ENCODE results near the gene SH3RF1. TPM values are rescaled to one million over a fixed set of nuclear protein-coding genes. Genes with fewer than 3 reads are reported as not detected.
"Not testable (repeated sequence)": the region's sequence is repeated elsewhere in the genome, so short reads cannot be mapped to it uniquely, and the experiment has no call there.

The SH3RF1 gene
- total RNA-seq, 1 experiment from 2014 or later, result 16.6 TPM

- TF ChIP-seq AR (CRISPR knock-in tag; IDR thresholded peaks at IDR 0.05) (no peak), ZNF671 (CRISPR knock-in tag; IDR thresholded peaks at IDR 0.05) (no peak)
- TF ChIP-seq, protein P1, sequence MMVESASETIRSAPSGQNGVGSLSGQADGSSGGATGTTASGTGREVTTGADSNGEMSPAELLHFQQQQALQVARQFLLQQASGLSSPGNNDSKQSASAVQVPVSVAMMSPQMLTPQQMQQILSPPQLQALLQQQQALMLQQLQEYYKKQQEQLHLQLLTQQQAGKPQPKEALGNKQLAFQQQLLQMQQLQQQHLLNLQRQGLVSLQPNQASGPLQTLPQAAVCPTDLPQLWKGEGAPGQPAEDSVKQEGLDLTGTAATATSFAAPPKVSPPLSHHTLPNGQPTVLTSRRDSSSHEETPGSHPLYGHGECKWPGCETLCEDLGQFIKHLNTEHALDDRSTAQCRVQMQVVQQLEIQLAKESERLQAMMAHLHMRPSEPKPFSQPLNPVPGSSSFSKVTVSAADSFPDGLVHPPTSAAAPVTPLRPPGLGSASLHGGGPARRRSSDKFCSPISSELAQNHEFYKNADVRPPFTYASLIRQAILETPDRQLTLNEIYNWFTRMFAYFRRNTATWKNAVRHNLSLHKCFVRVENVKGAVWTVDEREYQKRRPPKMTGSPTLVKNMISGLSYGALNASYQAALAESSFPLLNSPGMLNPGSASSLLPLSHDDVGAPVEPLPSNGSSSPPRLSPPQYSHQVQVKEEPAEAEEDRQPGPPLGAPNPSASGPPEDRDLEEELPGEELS (CRISPR knock-in tag; IDR thresholded peaks at IDR 0.05), result no peak
- TF ChIP-seq, protein P2, sequence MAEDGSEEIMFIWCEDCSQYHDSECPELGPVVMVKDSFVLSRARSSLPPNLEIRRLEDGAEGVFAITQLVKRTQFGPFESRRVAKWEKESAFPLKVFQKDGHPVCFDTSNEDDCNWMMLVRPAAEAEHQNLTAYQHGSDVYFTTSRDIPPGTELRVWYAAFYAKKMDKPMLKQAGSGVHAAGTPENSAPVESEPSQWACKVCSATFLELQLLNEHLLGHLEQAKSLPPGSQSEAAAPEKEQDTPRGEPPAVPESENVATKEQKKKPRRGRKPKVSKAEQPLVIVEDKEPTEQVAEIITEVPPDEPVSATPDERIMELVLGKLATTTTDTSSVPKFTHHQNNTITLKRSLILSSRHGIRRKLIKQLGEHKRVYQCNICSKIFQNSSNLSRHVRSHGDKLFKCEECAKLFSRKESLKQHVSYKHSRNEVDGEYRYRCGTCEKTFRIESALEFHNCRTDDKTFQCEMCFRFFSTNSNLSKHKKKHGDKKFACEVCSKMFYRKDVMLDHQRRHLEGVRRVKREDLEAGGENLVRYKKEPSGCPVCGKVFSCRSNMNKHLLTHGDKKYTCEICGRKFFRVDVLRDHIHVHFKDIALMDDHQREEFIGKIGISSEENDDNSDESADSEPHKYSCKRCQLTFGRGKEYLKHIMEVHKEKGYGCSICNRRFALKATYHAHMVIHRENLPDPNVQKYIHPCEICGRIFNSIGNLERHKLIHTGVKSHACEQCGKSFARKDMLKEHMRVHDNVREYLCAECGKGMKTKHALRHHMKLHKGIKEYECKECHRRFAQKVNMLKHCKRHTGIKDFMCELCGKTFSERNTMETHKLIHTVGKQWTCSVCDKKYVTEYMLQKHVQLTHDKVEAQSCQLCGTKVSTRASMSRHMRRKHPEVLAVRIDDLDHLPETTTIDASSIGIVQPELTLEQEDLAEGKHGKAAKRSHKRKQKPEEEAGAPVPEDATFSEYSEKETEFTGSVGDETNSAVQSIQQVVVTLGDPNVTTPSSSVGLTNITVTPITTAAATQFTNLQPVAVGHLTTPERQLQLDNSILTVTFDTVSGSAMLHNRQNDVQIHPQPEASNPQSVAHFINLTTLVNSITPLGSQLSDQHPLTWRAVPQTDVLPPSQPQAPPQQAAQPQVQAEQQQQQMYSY (CRISPR knock-in tag; IDR thresholded peaks at IDR 0.05), result no peak
Observed at GRCh38 chr4:169179609-169180521, 90.9 kb downstream of the SH3RF1 start (continued).

- POLR2A ChIA-PET, result interaction anchor here (0.7 kb wide), 1 partner anchor 43 kb away, joined by 3 read pairs; no protein-coding TSS in a partner anchor
- H3K27ac Mint-ChIP-seq, CTCF ChIA-PET: not testable (repeated sequence)
Observed at GRCh38 chr4:169178092-169178491, 92.7 kb downstream of the SH3RF1 start.

GRCh38 chr4:169175476-169175875, 95.3 kb downstream of the SH3RF1 start:
- no peaks in the 10 kb centered on the region for H3K27me3 Mint-ChIP-seq (ENCODE audit: low read depth)
- H3K9me3 Mint-ChIP-seq, result no peaks in the 10 kb centered on the region
- no peak overlapping the region for H3K27ac Mint-ChIP-seq
- no peaks in the 10 kb centered on the region for H3K36me3 Mint-ChIP-seq
- ATAC-seq, result no peak
- ChIA-PET CTCF (no interaction called here), POLR2A (no interaction called here)
- DNase-seq (ENCODE audit: low spot score), result no peak
- peaks cover 28% of the 10 kb centered on the region for H3K4me1 Mint-ChIP-seq
- H3K4me3 Mint-ChIP-seq, result no peak overlapping the region
- TF ChIP-seq, protein P1 (CRISPR knock-in tag; IDR thresholded peaks at IDR 0.05), result no peak
- TF ChIP-seq TCF7 (CRISPR knock-in tag; IDR thresholded peaks at IDR 0.05; ENCODE audit: low read depth) (no peak), ZNF425 (CRISPR knock-in tag; conservative IDR thresholded peaks at IDR 0.05) (no peak), ZNF281 (CRISPR knock-in tag; IDR thresholded peaks at IDR 0.05) (no peak), FOXK1 (CRISPR knock-in tag; IDR thresholded peaks at IDR 0.05) (no peak), ZNF416 (CRISPR knock-in tag; IDR thresholded peaks at IDR 0.05) (no peak), GABPB1 (CRISPR knock-in tag; IDR thresholded peaks at IDR 0.05) (no peak), ERG (CRISPR knock-in tag; IDR thresholded peaks at IDR 0.05) (no peak), RELA (CRISPR knock-in tag; IDR thresholded peaks at IDR 0.05; ENCODE audit: borderline replicate concordance) (no peak), FOXJ3 (CRISPR knock-in tag; IDR thresholded peaks at IDR 0.05; ENCODE audit: borderline replicate concordance) (no peak)

More at GRCh38 chr4:169178092-169178491, 92.7 kb downstream of the SH3RF1 start:
- H3K4me3 Mint-ChIP-seq; H3K36me3 Mint-ChIP-seq; H3K9me3 Mint-ChIP-seq; ATAC-seq; H3K27me3 Mint-ChIP-seq (ENCODE audit: low read depth); DNase-seq (ENCODE audit: low spot score): not testable (repeated sequence)
- H3K4me1 Mint-ChIP-seq, result peaks cover 29% of the 10 kb centered on the region
